DND-41 (cell line): ENCODE measurements around the gene PHACTR1.

ENCODE experiments used
- ATAC-seq: fragments of 200-7000 bp; cut with Tn5 transposase; 3 replicates; pipeline ENCODE4 v1.9.1; 2021; ENCODE audit warnings: low read depth; ENCODE audit not compliant: insufficient read depth
- DNase-seq: peaks from one replicate; pipeline ENCODE4 v3.0.0-alpha.2; 2020
- H2AFZ ChIP-seq: 2 replicates; pipeline ENCODE4 v1.6.0; 2012; ENCODE audit warnings: low read depth, low read length
- H3K27ac ChIP-seq: 2 replicates; pipeline ENCODE4 v1.5.1; 2012; ENCODE audit warnings: low read length, inconsistent platforms
- H3K27me3 ChIP-seq: fragments of 200-600 bp; sonication (generic); 2 replicates; pipeline ENCODE4 v1.6.0; 2012; ENCODE audit warnings: low read length, mild to moderate bottlenecking, inconsistent platforms; ENCODE audit not compliant: insufficient read depth, poor library complexity
- H3K36me3 ChIP-seq: 2 replicates; pipeline ENCODE4 v1.5.1; 2012; ENCODE audit warnings: low read length, inconsistent platforms; ENCODE audit not compliant: insufficient read depth
- H3K4me1 ChIP-seq: 2 replicates; pipeline ENCODE4 v1.5.1; 2012; ENCODE audit warnings: mild to moderate bottlenecking, low read length; ENCODE audit not compliant: insufficient read depth
- H3K4me2 ChIP-seq: 2 replicates; pipeline ENCODE4 v1.6.0; 2012; ENCODE audit warnings: mild to moderate bottlenecking, moderate library complexity, low read length, inconsistent platforms; ENCODE audit not compliant: insufficient read depth
- H3K4me3 ChIP-seq, 2 experiments: fragments of 200-600 bp in 1 of 2; shearing (Covaris generic) in 1 of 2; 2 replicates each; pipeline ENCODE4 v1.5.1; 2012 to 2016; ENCODE audit warnings: inconsistent platforms in 2 of 2, low read length in 2 of 2, mild to moderate bottlenecking in 2 of 2, low read depth in 1 of 2, moderate library complexity in 1 of 2
- H3K79me2 ChIP-seq: 2 replicates; pipeline ENCODE4 v1.6.0; 2012; ENCODE audit warnings: low read length, inconsistent platforms; ENCODE audit not compliant: insufficient read depth
- H3K9ac ChIP-seq: 2 replicates; pipeline ENCODE4 v1.6.0; 2012; ENCODE audit warnings: low read depth, mild to moderate bottlenecking, inconsistent platforms, low read length, moderate library complexity
- H3K9me3 ChIP-seq: 2 replicates; pipeline ENCODE4 v1.5.1; 2012; ENCODE audit warnings: low read length, moderate library complexity, mild to moderate bottlenecking, inconsistent platforms; ENCODE audit not compliant: insufficient read depth, severe bottlenecking
- H4K20me1 ChIP-seq: 2 replicates; pipeline ENCODE4 v1.6.0; 2012; ENCODE audit warnings: low read length; ENCODE audit not compliant: insufficient read depth
- CTCF ChIP-seq: IDR thresholded peaks from 2 replicates; pipeline ENCODE4 v1.5.1; 2012; ENCODE audit warnings: borderline replicate concordance, low read length, moderate library complexity, mild to moderate bottlenecking; ENCODE audit not compliant: poor library complexity, severe bottlenecking; ENCODE audit errors: extremely low read depth
- EZH2 ChIP-seq: IDR thresholded peaks from 3 replicates; pipeline ENCODE4 v1.6.1; 2012; ENCODE audit warnings: borderline replicate concordance, low read depth, mild to moderate bottlenecking, moderate library complexity, low read length, inconsistent platforms; ENCODE audit not compliant: severe bottlenecking

PHACTR1 gene

GRCh38 chr6:12845224-12846004, 128.8 kb downstream of the PHACTR1 start:
- no peaks in the 10 kb centered on the region for H3K9me3 ChIP-seq
- H3K4me1 ChIP-seq, result no peaks in the 10 kb centered on the region
- no peak overlapping the region for H3K4me3 ChIP-seq
- no peak overlapping the region for H3K9ac ChIP-seq
- H3K36me3 ChIP-seq, result no peaks in the 10 kb centered on the region
- no peaks in the 10 kb centered on the region for H3K79me2 ChIP-seq
- H3K27ac ChIP-seq, result no peak overlapping the region
- no peak overlapping the region for H2AFZ ChIP-seq
- no peaks in the 10 kb centered on the region for H4K20me1 ChIP-seq
- DNase-seq, result no peak
- H3K27me3 ChIP-seq, result no peaks in the 10 kb centered on the region
- no peak for TF ChIP-seq EZH2
- TF ChIP-seq CTCF, result no peak
- ATAC-seq, result no peak
- H3K4me2 ChIP-seq, result no peak overlapping the region

- no peaks in the 10 kb centered on the region for H4K20me1 ChIP-seq
- TF ChIP-seq EZH2 (no peak), CTCF (no peak)
- DNase-seq, result no peak
These were observed 132.6 kb downstream of the PHACTR1 start for GRCh38 chr6:12848964-12849808.

GRCh38 chr6:12849809-12850198, 133.2 kb downstream of the PHACTR1 start:
- Histone ChIP-seq H3K27ac (no peak overlapping the region), H4K20me1 (no peaks in the 10 kb centered on the region), H3K4me2 (no peak overlapping the region), H3K9me3 (no peaks in the 10 kb centered on the region), H3K4me3 (no peak overlapping the region), H3K27me3 (no peaks in the 10 kb centered on the region), H3K4me1 (no peaks in the 10 kb centered on the region), H3K36me3 (no peaks in the 10 kb centered on the region), H3K79me2 (no peaks in the 10 kb centered on the region), H2AFZ (no peak overlapping the region), H3K9ac (no peak overlapping the region)
- no peak for ATAC-seq
- no peak for TF ChIP-seq EZH2
- no peak for DNase-seq

More at GRCh38 chr6:12848964-12849808, 132.6 kb downstream of the PHACTR1 start:
- no peaks in the 10 kb centered on the region for H3K9me3 ChIP-seq
- no peak overlapping the region for H2AFZ ChIP-seq
- no peaks in the 10 kb centered on the region for H3K36me3 ChIP-seq
- no peak for ATAC-seq
- no peaks in the 10 kb centered on the region for H3K27me3 ChIP-seq
- H3K4me1 ChIP-seq, result no peaks in the 10 kb centered on the region
- no peak overlapping the region for H3K4me3 ChIP-seq
- H3K79me2 ChIP-seq, result no peaks in the 10 kb centered on the region
- no peak overlapping the region for H3K27ac ChIP-seq
- no peak overlapping the region for H3K4me2 ChIP-seq
- no peak overlapping the region for H3K9ac ChIP-seq

- Histone ChIP-seq H3K27me3 (no peaks in the 10 kb centered on the region), H2AFZ (no peak overlapping the region), H3K4me1 (no peaks in the 10 kb centered on the region), H4K20me1 (no peaks in the 10 kb centered on the region), H3K4me2 (no peak overlapping the region), H3K9ac (no peak overlapping the region), H3K27ac (no peak overlapping the region), H3K36me3 (no peaks in the 10 kb centered on the region), H3K9me3 (no peaks in the 10 kb centered on the region), H3K79me2 (no peaks in the 10 kb centered on the region), H3K4me3 (no peak overlapping the region)
- ATAC-seq, result no peak
- no peak for DNase-seq
- TF ChIP-seq CTCF (no peak), EZH2 (no peak)
These were observed 134.6 kb downstream of the PHACTR1 start for GRCh38 chr6:12851123-12851695.
